ENCODE data around the gene TST.

DNA sequence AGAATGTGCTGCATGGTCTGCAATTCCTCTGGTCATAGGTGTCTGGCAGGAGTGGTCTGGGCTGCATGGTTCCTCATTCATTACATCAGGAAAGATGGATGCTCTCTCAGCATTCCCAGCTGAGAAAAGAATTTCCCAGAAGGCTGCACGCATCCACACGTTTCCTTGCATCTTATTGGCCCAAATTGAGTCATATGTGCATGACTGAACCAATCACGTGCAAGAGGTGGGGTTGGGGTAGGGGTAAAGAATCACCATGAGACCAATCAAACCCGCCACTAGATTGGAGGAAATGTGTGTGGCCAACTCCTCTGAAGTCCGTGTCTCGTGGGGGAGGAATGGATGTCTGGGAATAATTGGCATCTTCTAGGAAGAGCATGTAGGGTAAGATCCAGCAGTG, 28.8 kb downstream of the TST start:
- TF ChIP-seq, protein P1, sequence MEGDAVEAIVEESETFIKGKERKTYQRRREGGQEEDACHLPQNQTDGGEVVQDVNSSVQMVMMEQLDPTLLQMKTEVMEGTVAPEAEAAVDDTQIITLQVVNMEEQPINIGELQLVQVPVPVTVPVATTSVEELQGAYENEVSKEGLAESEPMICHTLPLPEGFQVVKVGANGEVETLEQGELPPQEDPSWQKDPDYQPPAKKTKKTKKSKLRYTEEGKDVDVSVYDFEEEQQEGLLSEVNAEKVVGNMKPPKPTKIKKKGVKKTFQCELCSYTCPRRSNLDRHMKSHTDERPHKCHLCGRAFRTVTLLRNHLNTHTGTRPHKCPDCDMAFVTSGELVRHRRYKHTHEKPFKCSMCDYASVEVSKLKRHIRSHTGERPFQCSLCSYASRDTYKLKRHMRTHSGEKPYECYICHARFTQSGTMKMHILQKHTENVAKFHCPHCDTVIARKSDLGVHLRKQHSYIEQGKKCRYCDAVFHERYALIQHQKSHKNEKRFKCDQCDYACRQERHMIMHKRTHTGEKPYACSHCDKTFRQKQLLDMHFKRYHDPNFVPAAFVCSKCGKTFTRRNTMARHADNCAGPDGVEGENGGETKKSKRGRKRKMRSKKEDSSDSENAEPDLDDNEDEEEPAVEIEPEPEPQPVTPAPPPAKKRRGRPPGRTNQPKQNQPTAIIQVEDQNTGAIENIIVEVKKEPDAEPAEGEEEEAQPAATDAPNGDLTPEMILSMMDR (IDR thresholded peaks at IDR 0.05; ENCODE audit: poor library complexity, severe bottlenecking) = no peak
- no peak for TF ChIP-seq RAD21 (conservative IDR thresholded peaks at IDR 0.05)
- TF ChIP-seq EZH2 (IDR thresholded peaks at IDR 0.05; ENCODE audit: borderline replicate concordance, insufficient read depth, low read length, poor library complexity, severe bottlenecking) = no peak
- TF ChIP-seq, protein P2, sequence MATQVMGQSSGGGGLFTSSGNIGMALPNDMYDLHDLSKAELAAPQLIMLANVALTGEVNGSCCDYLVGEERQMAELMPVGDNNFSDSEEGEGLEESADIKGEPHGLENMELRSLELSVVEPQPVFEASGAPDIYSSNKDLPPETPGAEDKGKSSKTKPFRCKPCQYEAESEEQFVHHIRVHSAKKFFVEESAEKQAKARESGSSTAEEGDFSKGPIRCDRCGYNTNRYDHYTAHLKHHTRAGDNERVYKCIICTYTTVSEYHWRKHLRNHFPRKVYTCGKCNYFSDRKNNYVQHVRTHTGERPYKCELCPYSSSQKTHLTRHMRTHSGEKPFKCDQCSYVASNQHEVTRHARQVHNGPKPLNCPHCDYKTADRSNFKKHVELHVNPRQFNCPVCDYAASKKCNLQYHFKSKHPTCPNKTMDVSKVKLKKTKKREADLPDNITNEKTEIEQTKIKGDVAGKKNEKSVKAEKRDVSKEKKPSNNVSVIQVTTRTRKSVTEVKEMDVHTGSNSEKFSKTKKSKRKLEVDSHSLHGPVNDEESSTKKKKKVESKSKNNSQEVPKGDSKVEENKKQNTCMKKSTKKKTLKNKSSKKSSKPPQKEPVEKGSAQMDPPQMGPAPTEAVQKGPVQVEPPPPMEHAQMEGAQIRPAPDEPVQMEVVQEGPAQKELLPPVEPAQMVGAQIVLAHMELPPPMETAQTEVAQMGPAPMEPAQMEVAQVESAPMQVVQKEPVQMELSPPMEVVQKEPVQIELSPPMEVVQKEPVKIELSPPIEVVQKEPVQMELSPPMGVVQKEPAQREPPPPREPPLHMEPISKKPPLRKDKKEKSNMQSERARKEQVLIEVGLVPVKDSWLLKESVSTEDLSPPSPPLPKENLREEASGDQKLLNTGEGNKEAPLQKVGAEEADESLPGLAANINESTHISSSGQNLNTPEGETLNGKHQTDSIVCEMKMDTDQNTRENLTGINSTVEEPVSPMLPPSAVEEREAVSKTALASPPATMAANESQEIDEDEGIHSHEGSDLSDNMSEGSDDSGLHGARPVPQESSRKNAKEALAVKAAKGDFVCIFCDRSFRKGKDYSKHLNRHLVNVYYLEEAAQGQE (IDR thresholded peaks at IDR 0.05; ENCODE audit: borderline replicate concordance) = no peak
- no peak for TF ChIP-seq POLR2AphosphoS5 (IDR thresholded peaks at IDR 0.05)
- no peak for TF ChIP-seq SMC3 (conservative IDR thresholded peaks at IDR 0.05; ENCODE audit: poor library complexity)
- TF ChIP-seq EP300 (conservative IDR thresholded peaks at IDR 0.05; ENCODE audit: poor library complexity, severe bottlenecking) = no peak
- TF ChIP-seq TAF1 (IDR thresholded peaks at IDR 0.05; ENCODE audit: low read depth) = no peak
- no peak for TF ChIP-seq MXI1 (conservative IDR thresholded peaks at IDR 0.05; ENCODE audit: poor library complexity, severe bottlenecking)
